ENCODE data around the gene EMCN. TPM values are rescaled to one million over a fixed set of nuclear protein-coding genes. Genes with fewer than 3 reads are reported as not detected.
A peak's percentile ranks its signal among the peaks of the same experiment; 100 is the strongest.

Gene EMCN
- total RNA-seq, 1 experiment from 2014 or later, result not detected

DNA sequence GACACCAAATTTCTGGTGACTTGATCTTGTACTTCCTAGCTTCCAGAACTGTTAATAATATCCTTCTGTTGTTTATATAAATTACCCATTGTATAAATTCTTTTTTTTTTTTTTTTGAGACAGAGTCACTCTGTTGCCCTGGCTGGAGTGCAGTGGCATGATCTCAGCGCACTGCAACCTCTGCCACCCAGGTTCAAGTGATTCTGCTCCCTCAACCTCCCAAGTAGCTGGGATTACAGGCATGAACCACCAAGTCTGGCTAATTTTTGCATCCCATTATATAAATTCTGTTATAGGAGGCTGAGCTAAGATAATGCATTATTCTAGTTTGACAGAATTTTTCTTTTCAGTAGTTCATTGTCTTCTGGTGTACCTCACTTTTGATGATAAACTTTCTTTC is 170.6 kb downstream of the EMCN start:
- no peaks in the 10 kb centered on the region for H4K20me1 ChIP-seq (ENCODE audit: insufficient read depth)
- ChIA-PET CTCF (no interaction called here), RAD21 (ENCODE audit: low non-redundant PET in 1 of 2, low total read pairs in 2 of 2, uncharacterized antibody in 2 of 2, unreplicated experiment in 2 of 2) (no interaction called here), POLR2A (no interaction called here)
- H3K27ac ChIP-seq (ENCODE audit: low read depth, low read length), result no peak overlapping the region
- no peak overlapping the region for H3K4me2 ChIP-seq (ENCODE audit: low read length)
- H3K9ac ChIP-seq (ENCODE audit: low read length), result no peak overlapping the region
- no peak for ATAC-seq
- no peak overlapping the region for H3K4me3 ChIP-seq (replicated peaks in 1 of 2; ENCODE audit: low read depth in 1 of 2, low read length in 2 of 2)
- no peaks in the 10 kb centered on the region for H3K9me3 ChIP-seq (ENCODE audit: control insufficient read depth in 1 of 2, insufficient read depth in 1 of 2, low read depth in 1 of 2, low read length in 2 of 2)
- H3K36me3 ChIP-seq (ENCODE audit: control insufficient read depth in 1 of 2, insufficient read depth in 2 of 2, low read length in 2 of 2), result no peaks in the 10 kb centered on the region
- BruUV-seq (replicated peaks), result no TSS peak
- intact Hi-C loops (cut with micrococcal nuclease), result no loop called here
- H3K27me3 ChIP-seq (ENCODE audit: insufficient read depth, low read length), result no peaks in the 10 kb centered on the region
- peaks cover 9 to 13% of the 10 kb centered on the region in 2 experiments; a peak in 3 of 4 replicates for H3K4me1 ChIP-seq (ENCODE audit: control insufficient read depth in 1 of 2, insufficient read depth in 2 of 2, low read length in 2 of 2)
- H3K9me2 ChIP-seq (ENCODE audit: insufficient read depth), result no peaks in the 10 kb centered on the region
- peak overlapping the region; percentile 94 for H2AFZ ChIP-seq (ENCODE audit: low read depth, low read length, poor library complexity, severe bottlenecking)
- TF ChIP-seq EGR1 (IDR thresholded peaks at IDR 0.05; ENCODE audit: low read depth), result no peak
- no peak for TF ChIP-seq EZH2phosphoT487 (IDR thresholded peaks at IDR 0.05; ENCODE audit: borderline replicate concordance)
- no peak for TF ChIP-seq REST (IDR thresholded peaks at IDR 0.05; ENCODE audit: low read depth)
- no peak for TF ChIP-seq SIN3A (IDR thresholded peaks at IDR 0.05; ENCODE audit: low read depth)
- no peak for TF ChIP-seq FOSL1 (IDR thresholded peaks at IDR 0.05; ENCODE audit: low read depth)
- no peak for TF ChIP-seq SRF (IDR thresholded peaks at IDR 0.05; ENCODE audit: low read depth)
- no peak for TF ChIP-seq CBX3 (IDR thresholded peaks at IDR 0.05; ENCODE audit: low read depth)
- no peak for TF ChIP-seq ZFX (IDR thresholded peaks at IDR 0.05)
- TF ChIP-seq, protein P1, sequence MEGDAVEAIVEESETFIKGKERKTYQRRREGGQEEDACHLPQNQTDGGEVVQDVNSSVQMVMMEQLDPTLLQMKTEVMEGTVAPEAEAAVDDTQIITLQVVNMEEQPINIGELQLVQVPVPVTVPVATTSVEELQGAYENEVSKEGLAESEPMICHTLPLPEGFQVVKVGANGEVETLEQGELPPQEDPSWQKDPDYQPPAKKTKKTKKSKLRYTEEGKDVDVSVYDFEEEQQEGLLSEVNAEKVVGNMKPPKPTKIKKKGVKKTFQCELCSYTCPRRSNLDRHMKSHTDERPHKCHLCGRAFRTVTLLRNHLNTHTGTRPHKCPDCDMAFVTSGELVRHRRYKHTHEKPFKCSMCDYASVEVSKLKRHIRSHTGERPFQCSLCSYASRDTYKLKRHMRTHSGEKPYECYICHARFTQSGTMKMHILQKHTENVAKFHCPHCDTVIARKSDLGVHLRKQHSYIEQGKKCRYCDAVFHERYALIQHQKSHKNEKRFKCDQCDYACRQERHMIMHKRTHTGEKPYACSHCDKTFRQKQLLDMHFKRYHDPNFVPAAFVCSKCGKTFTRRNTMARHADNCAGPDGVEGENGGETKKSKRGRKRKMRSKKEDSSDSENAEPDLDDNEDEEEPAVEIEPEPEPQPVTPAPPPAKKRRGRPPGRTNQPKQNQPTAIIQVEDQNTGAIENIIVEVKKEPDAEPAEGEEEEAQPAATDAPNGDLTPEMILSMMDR (IDR thresholded peaks at IDR 0.05 in 2 of 3, conservative IDR thresholded peaks at IDR 0.05 in 1 of 3; ENCODE audit: borderline replicate concordance in 1 of 3, insufficient read depth in 1 of 3, low read depth in 2 of 3, low read length in 2 of 3), result no peak
- TF ChIP-seq ATF3 (IDR thresholded peaks at IDR 0.05), result no peak
- TF ChIP-seq CEBPB (IDR thresholded peaks at IDR 0.05; ENCODE audit: low read depth), result no peak
- no peak for DNase-seq (ENCODE audit: low read depth, low spot score)
- H3K79me2 ChIP-seq (ENCODE audit: insufficient read depth, low read length), result no peaks in the 10 kb centered on the region

Measured in HCT116 (cell line).